GM23338 (cell line): ENCODE results near the gene SORCS2.

Experiments
- CREB1 ChIP-seq: fragments of 250-450 bp; sonication (Bioruptor Pico); IDR thresholded peaks from 2 replicates; pipeline ENCODE4 v1.5.0; 2020; ENCODE audit warnings: low read depth, mild to moderate bottlenecking, moderate library complexity
- EZH2 ChIP-seq: fragments of 200-600 bp; sonication (generic); IDR thresholded peaks from one replicate; pipeline ENCODE4 v1.8.0; 2017; ENCODE audit warnings: antibody characterized with exemption, mild to moderate bottlenecking, low read depth; ENCODE audit not compliant: unreplicated experiment
- EZH2phosphoT487 ChIP-seq: fragments of 200-600 bp; sonication (generic); IDR thresholded peaks from one replicate; pipeline ENCODE4 v1.8.1; 2018; ENCODE audit warnings: antibody characterized with exemption; ENCODE audit not compliant: unreplicated experiment
- JUNB ChIP-seq: IDR thresholded peaks from one replicate; pipeline ENCODE4 v1.6.1; 2016; ENCODE audit warnings: antibody characterized with exemption; ENCODE audit not compliant: unreplicated experiment
- POLR2AphosphoS5 ChIP-seq: IDR thresholded peaks from 2 replicates; pipeline ENCODE4 v1.6.1; 2016; ENCODE audit warnings: antibody characterized with exemption, low read depth
- STAT1 ChIP-seq: IDR thresholded peaks from one replicate; pipeline ENCODE4 v1.6.1; 2016; ENCODE audit warnings: antibody characterized with exemption; ENCODE audit not compliant: unreplicated experiment
- TF ChIP-seq, protein P1 (sequence below), 2 experiments: fragments of 200-600 bp in 1 of 2; sonication (generic) in 1 of 2; conservative IDR thresholded peaks; 2 replicates each; pipeline versions ENCODE4 v1.5.1 to v1.6.1; 2016 to 2017; ENCODE audit warnings: antibody characterized with exemption in 2 of 2, low read depth in 2 of 2, mild to moderate bottlenecking in 2 of 2, moderate library complexity in 1 of 2
- TF ChIP-seq, protein P2 (sequence below): IDR thresholded peaks from one replicate; pipeline ENCODE4 v1.6.1; 2018; ENCODE audit warnings: antibody characterized with exemption; ENCODE audit not compliant: unreplicated experiment

DNA sequence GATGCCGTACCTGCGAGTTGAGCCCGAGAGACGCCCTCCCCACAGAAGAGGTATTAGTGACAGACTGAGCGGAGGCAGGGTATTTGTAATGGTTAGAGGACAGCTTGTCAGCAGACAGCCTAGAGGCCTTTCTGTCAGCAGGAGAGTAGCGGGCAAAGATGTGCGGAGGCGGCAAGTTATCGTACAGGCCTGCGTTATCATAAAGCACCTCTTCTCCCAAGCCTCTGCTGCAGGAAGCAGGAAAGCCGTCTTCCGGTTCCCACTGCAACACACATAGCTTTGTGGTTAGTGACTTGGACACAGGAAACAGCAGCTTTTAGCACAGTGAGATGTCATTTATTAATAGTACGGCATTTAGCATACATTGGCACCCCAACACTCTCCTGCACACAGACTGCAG is 589.0 kb downstream of the SORCS2 start:
- TF ChIP-seq, protein P1, sequence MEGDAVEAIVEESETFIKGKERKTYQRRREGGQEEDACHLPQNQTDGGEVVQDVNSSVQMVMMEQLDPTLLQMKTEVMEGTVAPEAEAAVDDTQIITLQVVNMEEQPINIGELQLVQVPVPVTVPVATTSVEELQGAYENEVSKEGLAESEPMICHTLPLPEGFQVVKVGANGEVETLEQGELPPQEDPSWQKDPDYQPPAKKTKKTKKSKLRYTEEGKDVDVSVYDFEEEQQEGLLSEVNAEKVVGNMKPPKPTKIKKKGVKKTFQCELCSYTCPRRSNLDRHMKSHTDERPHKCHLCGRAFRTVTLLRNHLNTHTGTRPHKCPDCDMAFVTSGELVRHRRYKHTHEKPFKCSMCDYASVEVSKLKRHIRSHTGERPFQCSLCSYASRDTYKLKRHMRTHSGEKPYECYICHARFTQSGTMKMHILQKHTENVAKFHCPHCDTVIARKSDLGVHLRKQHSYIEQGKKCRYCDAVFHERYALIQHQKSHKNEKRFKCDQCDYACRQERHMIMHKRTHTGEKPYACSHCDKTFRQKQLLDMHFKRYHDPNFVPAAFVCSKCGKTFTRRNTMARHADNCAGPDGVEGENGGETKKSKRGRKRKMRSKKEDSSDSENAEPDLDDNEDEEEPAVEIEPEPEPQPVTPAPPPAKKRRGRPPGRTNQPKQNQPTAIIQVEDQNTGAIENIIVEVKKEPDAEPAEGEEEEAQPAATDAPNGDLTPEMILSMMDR (conservative IDR thresholded peaks at IDR 0.05; ENCODE audit: low read depth in 2 of 2) = no peak
- TF ChIP-seq EZH2phosphoT487 (no peak), POLR2AphosphoS5 (no peak), EZH2 (no peak), CREB1 (CRISPR knock-in tag) (no peak), STAT1 (no peak), JUNB (no peak)
- TF ChIP-seq, protein P2, sequence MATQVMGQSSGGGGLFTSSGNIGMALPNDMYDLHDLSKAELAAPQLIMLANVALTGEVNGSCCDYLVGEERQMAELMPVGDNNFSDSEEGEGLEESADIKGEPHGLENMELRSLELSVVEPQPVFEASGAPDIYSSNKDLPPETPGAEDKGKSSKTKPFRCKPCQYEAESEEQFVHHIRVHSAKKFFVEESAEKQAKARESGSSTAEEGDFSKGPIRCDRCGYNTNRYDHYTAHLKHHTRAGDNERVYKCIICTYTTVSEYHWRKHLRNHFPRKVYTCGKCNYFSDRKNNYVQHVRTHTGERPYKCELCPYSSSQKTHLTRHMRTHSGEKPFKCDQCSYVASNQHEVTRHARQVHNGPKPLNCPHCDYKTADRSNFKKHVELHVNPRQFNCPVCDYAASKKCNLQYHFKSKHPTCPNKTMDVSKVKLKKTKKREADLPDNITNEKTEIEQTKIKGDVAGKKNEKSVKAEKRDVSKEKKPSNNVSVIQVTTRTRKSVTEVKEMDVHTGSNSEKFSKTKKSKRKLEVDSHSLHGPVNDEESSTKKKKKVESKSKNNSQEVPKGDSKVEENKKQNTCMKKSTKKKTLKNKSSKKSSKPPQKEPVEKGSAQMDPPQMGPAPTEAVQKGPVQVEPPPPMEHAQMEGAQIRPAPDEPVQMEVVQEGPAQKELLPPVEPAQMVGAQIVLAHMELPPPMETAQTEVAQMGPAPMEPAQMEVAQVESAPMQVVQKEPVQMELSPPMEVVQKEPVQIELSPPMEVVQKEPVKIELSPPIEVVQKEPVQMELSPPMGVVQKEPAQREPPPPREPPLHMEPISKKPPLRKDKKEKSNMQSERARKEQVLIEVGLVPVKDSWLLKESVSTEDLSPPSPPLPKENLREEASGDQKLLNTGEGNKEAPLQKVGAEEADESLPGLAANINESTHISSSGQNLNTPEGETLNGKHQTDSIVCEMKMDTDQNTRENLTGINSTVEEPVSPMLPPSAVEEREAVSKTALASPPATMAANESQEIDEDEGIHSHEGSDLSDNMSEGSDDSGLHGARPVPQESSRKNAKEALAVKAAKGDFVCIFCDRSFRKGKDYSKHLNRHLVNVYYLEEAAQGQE = no peak
